ENCODE data around the gene SCN11A.

Gene SCN11A

DNA sequence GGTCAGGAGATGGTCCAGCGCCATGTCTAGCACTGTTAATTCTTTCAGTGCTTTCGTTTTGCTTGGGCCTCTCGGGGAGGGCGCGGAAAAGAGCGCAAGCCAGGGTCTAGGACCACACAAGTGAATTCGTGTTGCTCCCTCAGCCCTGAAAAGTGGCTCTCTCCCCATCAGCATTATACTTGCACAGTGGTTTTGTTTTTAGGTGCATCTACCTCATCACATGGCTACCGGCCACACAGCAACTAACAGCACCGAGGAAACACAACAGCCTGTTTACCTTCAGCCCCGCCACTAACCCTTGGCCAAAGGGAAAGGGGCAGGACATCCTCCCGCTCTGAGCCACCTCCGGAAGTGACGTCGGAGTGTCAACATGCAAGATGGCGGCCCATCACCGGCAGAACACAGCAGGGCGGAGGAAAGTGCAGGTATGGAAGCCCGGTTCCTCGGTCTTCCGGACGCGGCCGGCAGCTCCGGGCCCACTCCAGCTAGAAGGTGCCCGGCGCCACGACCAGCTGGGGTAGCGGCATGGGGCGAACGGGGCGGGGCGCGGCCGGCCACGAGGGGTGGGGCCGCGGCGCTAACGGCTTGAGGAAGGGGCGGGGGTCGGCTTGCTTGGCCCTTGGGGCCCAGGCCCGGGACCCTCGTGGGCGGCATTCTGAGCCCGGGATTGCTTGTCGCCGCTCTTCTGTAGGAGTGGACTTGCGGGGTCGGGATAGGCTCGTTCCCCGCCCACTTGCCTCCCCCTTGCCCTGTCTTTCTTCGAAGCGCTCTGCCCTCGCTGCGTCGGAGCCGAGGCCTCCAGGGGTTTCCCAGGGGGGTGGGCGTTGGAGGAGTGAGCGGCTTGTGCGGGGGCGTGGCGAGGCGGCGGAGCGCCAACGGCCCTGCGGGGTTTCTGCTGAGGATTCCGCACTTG lies at the start of gene SCN11A, which contains the start of gene WDR48:
TSS of gene SCN11A (minus strand) at position 296 of the 913 bp plus-strand sequence. CDS start 101,582 bp downstream, outside the sequence.
TSS of gene WDR48 (plus strand) at position 368 of the 913 bp plus-strand sequence. CDS start at position 378, 10 bp downstream.
- peak; percentile 95 for DNase-seq (ENCODE audit: low spot score)

GRCh38 chr3:39101022-39101689 lies 49.4 kb upstream of the SCN11A start:
- DNase-seq (ENCODE audit: low spot score): peak; percentile 87

DNA sequence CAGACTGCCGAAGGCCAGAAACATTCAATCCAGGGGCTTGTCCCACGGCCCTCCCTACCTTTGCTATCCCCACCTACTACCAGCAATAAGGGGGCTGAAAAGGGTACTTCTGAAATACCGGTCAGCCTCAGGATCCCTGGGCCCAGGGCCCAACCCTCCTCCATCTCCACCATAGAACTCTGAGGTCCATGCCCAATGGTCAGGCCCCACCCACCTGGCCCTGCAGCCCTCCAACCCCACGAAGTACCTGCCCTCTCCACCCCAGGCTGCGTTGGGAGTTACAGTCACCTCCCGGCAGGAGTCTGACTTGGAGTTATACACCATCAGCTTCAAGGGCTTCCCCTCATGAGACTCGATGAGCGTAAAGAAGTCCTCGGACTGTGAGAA lies 48.7 kb upstream of the SCN11A start:
- no peak for DNase-seq (ENCODE audit: low spot score)

DNA sequence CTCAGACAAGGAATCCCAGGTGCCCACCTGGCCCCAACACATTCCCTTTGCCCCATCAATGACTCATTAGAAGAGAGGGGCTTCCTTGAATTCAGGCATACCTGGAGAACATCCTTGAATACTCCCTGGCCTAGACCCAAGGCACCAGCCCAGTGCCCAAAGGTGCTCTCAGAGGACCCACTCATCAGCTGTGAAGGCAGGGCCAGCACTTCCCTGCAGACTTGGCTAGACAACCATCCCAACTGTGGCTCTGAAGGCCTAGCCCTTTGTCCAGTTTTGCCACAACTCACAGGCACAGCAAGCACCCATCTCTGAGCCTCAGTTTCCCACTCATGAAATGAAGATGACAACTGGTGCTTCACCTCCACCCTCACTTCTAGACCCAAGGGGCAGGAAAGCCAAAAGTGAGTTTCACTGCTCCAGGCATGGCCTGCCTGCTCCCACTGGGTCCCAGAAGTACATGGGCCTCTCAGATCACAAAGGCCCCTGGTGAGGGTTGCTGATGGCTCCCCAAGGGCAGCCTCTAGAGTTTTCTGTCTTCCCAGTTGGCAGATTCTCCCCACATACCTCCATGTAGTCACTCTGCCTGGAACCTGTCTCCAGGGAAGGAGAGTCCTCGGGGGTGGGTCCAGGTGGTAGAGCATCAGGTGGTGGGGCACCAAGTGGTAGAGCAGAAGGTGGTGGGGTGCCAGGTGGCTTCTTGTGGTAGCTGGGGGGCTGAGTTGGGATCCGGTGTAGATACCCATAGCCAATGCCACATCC lies 48.2 kb upstream of the SCN11A start:
- DNase-seq (ENCODE audit: low spot score): no peak

- no peak for DNase-seq (ENCODE audit: low spot score)
Observed at GRCh38 chr3:39099242-39099641, 47.5 kb upstream of the SCN11A start.

DNA sequence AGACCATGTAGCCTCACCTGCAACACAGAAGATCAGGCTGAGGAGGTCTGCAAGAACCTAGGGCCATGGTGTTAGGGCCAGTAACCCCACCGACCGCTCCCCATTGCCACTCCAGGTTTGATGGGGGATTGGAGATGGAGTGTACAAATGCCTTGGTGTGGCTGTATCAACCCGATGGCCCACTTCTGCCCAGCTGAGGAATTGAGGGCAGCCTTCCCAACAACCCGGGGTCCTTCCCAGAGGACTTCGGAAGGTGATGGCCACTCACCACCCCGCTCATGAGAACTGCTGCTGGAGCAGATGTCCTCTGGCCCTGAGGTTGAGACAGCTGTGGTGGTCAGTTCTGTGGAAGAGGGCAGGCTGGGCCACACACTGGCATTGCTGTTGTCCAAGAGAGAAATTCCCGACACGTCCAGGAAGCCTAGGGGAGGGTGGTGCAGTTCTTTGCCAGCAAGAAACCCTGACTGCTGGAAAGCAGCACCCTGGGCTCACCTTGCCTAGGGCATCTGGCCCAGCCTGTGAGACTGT lies 46.8 kb upstream of the SCN11A start:
- no peak for DNase-seq (ENCODE audit: low spot score)

DNA sequence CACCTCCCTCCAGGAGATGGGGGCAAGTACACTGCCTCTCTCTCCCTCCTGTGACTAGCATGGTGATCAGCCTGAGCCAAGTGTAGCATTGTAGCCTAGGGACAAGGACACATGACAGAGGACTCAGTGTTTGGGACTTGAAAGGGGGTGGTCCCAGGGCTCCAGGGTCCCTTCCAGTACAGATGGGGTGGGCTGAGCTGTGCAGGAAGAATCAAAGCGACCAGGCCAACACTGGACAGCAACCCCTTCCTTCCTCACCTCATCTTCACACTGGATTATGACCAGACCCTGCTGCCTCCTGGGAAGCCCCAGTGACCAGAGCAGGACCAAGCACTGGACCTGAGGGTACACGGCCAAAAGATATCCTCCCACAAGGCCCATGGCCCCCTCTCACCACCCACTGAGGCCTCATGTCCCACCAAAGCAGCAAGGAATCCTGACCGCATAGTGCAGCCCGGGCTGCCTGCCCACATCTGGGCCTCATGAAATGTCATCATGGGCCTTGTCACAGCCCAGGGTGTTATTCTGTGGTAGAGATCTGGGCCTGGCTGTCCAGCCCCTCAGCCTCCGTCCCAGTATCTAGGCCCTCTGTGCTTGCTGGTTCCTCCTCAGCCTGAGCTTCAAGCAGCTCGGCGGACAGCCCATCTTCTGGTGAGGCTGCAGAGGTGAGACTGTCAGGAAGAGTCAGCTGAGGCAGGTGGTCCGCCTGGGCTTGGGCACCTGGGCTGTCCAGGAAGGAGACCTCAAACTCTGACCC lies 46.1 kb upstream of the SCN11A start:
- DNase-seq (ENCODE audit: low spot score): no peak

GRCh38 chr3:39096775-39097174 lies 45.0 kb upstream of the SCN11A start:
- peak; percentile 94 for DNase-seq (ENCODE audit: low spot score)

DNA sequence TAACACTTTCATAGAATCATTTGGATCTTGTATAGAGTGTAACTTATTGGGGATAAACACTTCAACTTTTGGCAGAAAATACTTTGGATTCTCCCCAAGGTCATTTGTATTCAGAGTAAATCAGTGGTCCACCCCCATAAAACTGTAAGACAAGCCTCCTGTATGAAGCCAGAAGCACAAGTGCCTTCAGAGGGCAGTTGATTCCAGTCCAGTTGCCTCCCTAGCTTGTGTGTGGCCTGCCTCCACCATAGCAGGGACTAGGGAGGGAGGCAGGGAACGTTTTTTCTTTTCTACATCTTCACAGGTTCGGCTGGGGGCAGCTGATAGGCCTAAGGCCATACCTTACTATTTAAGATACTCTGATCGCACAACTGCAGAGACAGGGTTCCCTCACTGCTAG lies 44.0 kb upstream of the SCN11A start:
- DNase-seq (ENCODE audit: low spot score): no peak

DNA sequence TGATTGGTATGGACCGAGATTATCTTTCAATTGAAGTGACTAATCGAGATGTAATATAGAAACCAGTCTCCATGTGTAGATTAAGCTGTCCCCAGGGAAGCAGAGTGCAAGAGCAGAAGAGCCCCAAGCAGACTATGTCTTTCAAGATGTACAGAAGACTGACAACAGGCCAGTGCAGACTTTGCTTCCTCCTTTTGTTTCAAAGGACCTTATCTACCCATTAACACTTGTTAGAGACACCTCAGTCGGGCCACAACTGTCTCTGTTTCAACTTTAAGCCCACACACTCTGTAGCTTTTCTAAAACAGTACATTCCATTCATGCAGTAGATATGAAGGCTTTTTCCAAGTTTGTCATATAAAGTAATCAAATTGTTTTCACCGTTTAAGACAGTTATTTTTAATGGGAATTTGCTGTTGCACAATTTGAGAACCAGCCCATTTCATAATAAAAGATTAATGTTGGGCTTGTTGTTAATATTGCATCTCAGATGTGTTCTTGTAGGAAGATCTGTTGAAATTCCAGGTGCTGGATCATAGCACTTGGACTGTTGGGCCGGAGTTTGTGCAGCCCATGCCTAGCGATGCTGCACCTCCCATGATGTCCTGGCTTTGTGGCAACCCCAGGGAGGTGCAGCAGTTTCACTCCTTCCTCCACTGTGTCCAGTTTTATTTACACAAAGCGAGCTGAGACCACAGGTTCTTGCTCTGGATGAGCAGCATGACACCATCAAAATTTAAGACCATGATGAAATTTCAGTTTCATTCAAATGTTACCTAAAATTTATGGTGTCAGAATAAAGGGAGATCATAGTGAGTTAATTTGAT lies 43.3 kb upstream of the SCN11A start:
- no peak for DNase-seq (ENCODE audit: low spot score)

DNA sequence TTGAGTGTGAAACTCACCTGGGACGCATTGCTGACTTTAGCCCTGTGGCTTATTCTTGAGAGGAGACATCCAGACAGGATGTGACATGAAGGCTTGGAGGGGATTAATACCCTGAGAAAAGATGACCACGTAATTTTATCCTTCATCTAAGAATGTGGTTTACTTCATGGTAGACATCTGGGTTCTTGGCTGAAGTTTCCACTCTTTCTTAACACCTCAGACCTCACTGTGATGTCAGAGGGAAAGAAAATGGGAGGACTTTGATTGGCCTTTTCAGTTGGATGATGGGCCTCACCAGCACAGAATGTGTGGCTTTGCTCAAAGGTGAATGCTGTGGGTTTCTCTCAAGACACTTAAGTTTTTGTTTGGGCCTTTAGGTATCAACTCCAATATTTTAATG lies 39.2 kb upstream of the SCN11A start:
- DNase-seq (ENCODE audit: low spot score): no peak

DNA sequence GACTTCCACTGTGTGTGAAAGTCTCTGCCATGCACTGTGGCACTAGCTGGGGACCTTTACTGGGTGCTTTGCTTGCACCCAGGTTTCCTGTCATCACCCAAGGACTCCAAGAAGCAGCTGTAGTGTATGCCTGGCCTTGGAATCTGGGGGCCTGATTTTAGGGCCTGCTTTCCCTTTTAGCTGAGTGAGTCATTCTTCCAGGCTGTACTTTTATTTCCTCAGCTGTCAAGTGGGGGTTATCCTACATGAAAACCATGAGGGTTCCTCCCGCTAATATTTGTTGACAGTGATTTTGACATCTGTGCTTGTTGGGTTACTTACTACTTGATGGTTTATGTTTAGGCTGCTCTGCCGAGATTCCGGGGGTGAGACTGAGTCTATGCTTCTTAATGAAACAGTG lies 37.1 kb upstream of the SCN11A start:
- DNase-seq (ENCODE audit: low spot score): no peak

GRCh38 chr3:39088456-39088855 lies 36.7 kb upstream of the SCN11A start:
- no peak for DNase-seq (ENCODE audit: low spot score)

GRCh38 chr3:39086144-39086543 lies 34.4 kb upstream of the SCN11A start:
- no peak for DNase-seq (ENCODE audit: low spot score)

- DNase-seq (ENCODE audit: low spot score): no peak
Observed at GRCh38 chr3:39082666-39083313, 31.0 kb upstream of the SCN11A start.

DNA sequence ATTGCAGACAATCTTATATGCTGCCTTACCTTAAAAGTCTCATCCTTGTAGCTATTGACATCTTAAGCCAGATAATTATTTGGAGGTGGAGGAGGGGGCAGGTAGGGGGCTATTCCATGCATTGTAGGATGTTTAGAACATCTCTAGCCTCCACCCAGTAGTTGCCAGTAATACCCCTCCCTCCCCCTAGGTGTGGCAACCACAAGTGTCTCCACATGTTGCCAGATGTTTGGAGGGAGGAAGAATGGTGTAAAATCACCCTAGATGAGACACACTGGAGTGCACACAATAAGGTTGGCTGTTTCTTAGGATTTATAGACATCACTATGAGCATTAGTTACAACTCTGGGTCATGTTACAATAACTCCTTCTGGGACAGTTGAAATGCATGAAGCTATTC lies 28.3 kb upstream of the SCN11A start:
- DNase-seq (ENCODE audit: low spot score): no peak

DNA sequence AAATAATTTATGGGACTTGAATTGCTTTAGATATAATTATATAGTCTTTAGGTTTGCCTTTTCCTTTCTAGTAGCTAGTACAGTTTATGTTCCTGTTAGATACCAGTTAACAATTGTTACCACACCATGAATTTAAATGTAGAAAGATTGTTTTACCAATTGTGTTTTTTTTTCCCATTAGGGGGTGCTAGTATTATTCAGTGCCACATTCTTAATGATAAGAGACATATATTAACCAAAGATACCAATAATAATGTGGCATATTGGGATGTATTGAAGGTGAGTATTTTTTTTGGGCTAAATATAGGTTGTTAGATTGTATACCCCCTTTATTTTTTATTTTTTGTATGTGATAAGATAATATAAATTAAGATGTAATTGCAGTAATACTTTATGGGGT lies 27.8 kb upstream of the SCN11A start:
- DNase-seq (ENCODE audit: low spot score): no peak

DNA sequence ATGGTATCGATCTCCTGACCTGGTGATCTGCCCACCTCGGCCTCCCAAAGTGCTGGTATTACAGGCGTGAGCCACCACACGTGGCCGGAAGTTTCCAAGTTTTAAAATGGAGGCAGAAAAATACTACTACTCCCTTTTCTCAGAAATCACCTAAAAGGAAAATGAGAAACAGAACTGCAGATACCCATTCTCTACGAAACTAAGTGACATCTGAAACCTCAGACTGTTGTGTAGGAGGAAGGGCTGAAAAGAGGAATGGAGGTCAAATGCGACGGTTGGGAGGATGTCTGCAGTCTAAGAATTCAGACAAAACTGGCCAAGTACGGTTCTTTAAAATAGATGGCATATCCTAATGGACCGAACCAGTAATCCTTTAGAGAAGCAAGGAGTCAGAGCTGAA lies 24.2 kb upstream of the SCN11A start:
- DNase-seq (ENCODE audit: low spot score): no peak

GRCh38 chr3:39068556-39068955 lies 16.8 kb upstream of the SCN11A start:
- DNase-seq (ENCODE audit: low spot score): peak; percentile 72

- DNase-seq (ENCODE audit: low spot score): no peak
Observed at GRCh38 chr3:39067286-39067685, 15.5 kb upstream of the SCN11A start.

Measured in COLO829 (cell line).